GM12891 (cell line): ENCODE results near the gene PJVK.

ENCODE experiments used
- PAX5 ChIP-seq: IDR thresholded peaks from 2 replicates; pipeline ENCODE4 v1.6.1; 2011; ENCODE audit warnings: low read length, moderate library complexity, mild to moderate bottlenecking; ENCODE audit not compliant: insufficient read depth, severe bottlenecking
- POLR2A ChIP-seq: IDR thresholded peaks from 2 replicates; pipeline ENCODE4 v1.6.1; 2011; ENCODE audit warnings: low read depth, low read length, control low read depth
- POLR2AphosphoS5 ChIP-seq: IDR thresholded peaks from 2 replicates; pipeline ENCODE4 v1.6.1; 2011; ENCODE audit warnings: low read depth, low read length, control low read depth
- POU2F2 ChIP-seq: IDR thresholded peaks from 2 replicates; pipeline ENCODE4 v1.6.1; 2011; ENCODE audit warnings: low read depth, mild to moderate bottlenecking, control low read depth, low read length, moderate library complexity
- TAF1 ChIP-seq: IDR thresholded peaks from 2 replicates; pipeline ENCODE4 v1.6.1; 2011; ENCODE audit warnings: low read depth, low read length, control low read depth

- TF ChIP-seq POLR2A (no peak), POLR2AphosphoS5 (no peak), TAF1 (no peak), PAX5 (no peak), POU2F2 (no peak)
These were observed 28.1 kb downstream of the PJVK start for GRCh38 chr2:178479275-178479616.
